T-cell (primary cell): ENCODE measurements around the gene EEPD1. TPM values are rescaled to one million over a fixed set of nuclear protein-coding genes. Genes with fewer than 3 reads are reported as not detected.

ENCODE experiments used
- ATAC-seq, 4 experiments: fragments of 200-7000 bp in 3 of 4; fragments of 150-1000 bp in 1 of 4; cut with Tn5 transposase; replicated peaks in 1 of 4; 1 replicate in 3 of 4; 2 replicates in 1 of 4; pipeline ENCODE4 v1.10.0; 2021; ENCODE audit warnings: moderate library complexity in 3 of 4, mild to moderate bottlenecking in 2 of 4, moderate number of reproducible peaks in 1 of 4
- CTCF ChIA-PET, 2 donors: fragments of 300-600 bp; sonication (Branson Sonifier 250); formaldehyde crosslinking; loops; one replicate each; lab custom pipeline; 2022; ENCODE audit warnings: antibody characterized with exemption in 2 of 2; lab: Charles Lee
- POLR2A ChIA-PET, 2 donors: fragments of 300-600 bp; sonication (Branson Sonifier 250); formaldehyde crosslinking; loops; one replicate each; lab custom pipeline; 2022; ENCODE audit warnings: antibody characterized with exemption in 2 of 2; lab: Charles Lee
- DNase-seq, 35 experiments: peaks; one replicate each; pipeline versions ENCODE4 v3.0.0 to v3.0.0-alpha.2; 2013 to 2023
- H3K27ac ChIP-seq: one replicate; pipeline ENCODE4 v1.5.1; 2013; ENCODE audit warnings: low read length
- H3K27me3 ChIP-seq, 2 experiments: replicated peaks in 1 of 2; 1 replicate in 1 of 2; 2 replicates in 1 of 2; pipeline versions ENCODE4 v1.6.1 to v1.7.0; 2013; ENCODE audit warnings: low read length in 1 of 2, mixed read lengths in 1 of 2; ENCODE audit not compliant: control insufficient read depth in 2 of 2, insufficient read depth in 2 of 2; ENCODE audit errors: extremely low read depth in 1 of 2
- H3K36me3 ChIP-seq, 2 donors: 1 replicate in 1 of 2; 2 replicates in 1 of 2; pipeline versions ENCODE4 v1.6.1 to v1.7.0; 2013; ENCODE audit warnings: low read length in 1 of 2; ENCODE audit not compliant: control insufficient read depth in 2 of 2, insufficient read depth in 1 of 2; ENCODE audit errors: extremely low read depth in 1 of 2
- H3K4me1 ChIP-seq, 2 experiments: 1 replicate in 1 of 2; 2 replicates in 1 of 2; pipeline versions ENCODE4 v1.6.1 to v1.7.0; 2013; ENCODE audit warnings: low read length in 2 of 2, mixed read lengths in 1 of 2; ENCODE audit not compliant: insufficient read depth in 2 of 2, control insufficient read depth in 1 of 2; ENCODE audit errors: extremely low read depth in 1 of 2
- H3K4me3 ChIP-seq, 2 donors: 1 replicate in 1 of 2; 2 replicates in 1 of 2; pipeline versions ENCODE4 v1.5.1 to v1.7.0; 2013; ENCODE audit warnings: mild to moderate bottlenecking in 2 of 2, low read length in 1 of 2, moderate library complexity in 1 of 2; ENCODE audit not compliant: control insufficient read depth in 1 of 2; ENCODE audit errors: extremely low read depth in 1 of 2
- H3K9me3 ChIP-seq: 2 replicates; pipeline ENCODE4 v1.7.0; 2013
- H3K27ac Mint-ChIP-seq, 2 donors: one replicate each; pipeline ENCODE4 v1.8.0; 2020 to 2021; ENCODE audit warnings: mild to moderate bottlenecking in 2 of 2, mixed read lengths in 2 of 2
- H3K27me3 Mint-ChIP-seq, 2 donors: one replicate each; pipeline ENCODE4 v1.8.0; 2021 to 2022; ENCODE audit warnings: mixed read lengths in 2 of 2
- H3K36me3 Mint-ChIP-seq: one replicate; pipeline ENCODE4 v1.8.0; 2021; ENCODE audit warnings: mixed read lengths
- H3K4me1 Mint-ChIP-seq, 3 donors: one replicate each; pipeline ENCODE4 v1.8.0; 2020 to 2022; ENCODE audit warnings: mixed read lengths in 3 of 3, mild to moderate bottlenecking in 1 of 3
- H3K4me3 Mint-ChIP-seq, 3 donors: one replicate each; pipeline ENCODE4 v1.8.0; 2020 to 2022; ENCODE audit warnings: mild to moderate bottlenecking in 3 of 3, mixed read lengths in 3 of 3, moderate library complexity in 3 of 3
- H3K9me3 Mint-ChIP-seq, 3 donors: one replicate each; pipeline ENCODE4 v1.8.0; 2020 to 2022; ENCODE audit warnings: mixed read lengths in 3 of 3
- WGBS: methylation state at CpG from one replicate; pipeline ENCODE4 v1.1.5; 2013; ENCODE audit warnings: missing lambda C conversion rate; ENCODE audit not compliant: insufficient coverage; 5-methylcytosine and 5-hydroxymethylcytosine counted together
- total RNA-seq, 35 experiments: library from RNA in 6 of 35; stranded (reverse) in 6 of 35; fragments of 120-200 nt in 1 of 35; gene quantifications; one replicate each; pipeline versions ENCODE4 v1.2.1 to v1.2.4 and lab custom pipeline; 2013 to 2026

EEPD1 gene
- total RNA-seq, 5 donors from 2014 or later (not counting 1 experiment from before 2014, with no cell fraction given), result 2.7 to 16.2 (median 4.2) TPM

DNA sequence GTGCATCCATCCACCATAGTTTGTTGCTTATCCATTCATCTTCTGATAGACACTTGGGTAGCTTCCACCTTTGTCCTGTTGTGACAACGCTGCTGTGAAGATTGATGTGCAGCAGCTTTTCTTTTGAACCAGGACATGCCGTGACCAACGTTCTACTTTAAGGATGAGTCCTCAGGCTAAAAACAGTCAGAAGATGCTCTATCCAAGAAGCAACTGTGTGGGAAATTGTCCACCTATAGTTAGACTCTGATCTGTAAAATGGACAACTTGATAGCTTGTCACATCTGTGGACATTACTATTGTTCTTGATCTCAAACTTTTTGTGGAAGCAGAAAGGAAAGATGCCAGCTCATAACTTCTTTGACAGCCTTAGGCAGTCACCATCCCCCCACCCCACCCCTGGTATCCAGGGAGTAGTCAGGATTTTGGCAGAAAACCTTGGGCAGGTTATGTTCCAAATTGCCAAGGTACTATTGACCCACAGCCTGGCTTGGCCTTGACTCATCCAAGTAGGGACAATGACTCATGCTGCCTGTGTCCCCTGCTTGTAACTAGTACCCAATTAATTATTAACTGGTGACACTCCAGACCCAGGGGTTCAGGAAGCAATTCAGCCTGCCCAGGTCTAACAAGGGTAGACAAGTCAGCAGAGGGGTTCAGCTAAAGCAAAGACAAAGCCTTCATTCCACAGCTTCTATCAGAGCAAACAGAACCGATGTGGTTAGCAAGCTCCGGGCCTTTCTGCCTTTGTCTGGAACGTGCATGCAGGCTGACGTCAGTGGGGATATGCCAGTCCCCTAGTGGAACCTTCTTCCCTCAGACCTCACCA lies 137.0 kb downstream of the EEPD1 start:
- Histone ChIP-seq H3K4me1 (peaks cover 33 to 54% of the 10 kb centered on the region in 2 experiments), H3K4me3 (no peak overlapping the region), H3K9me3 (no peaks in the 10 kb centered on the region), H3K27me3 (no peaks in the 10 kb centered on the region), H3K27ac (no peak overlapping the region), H3K36me3 (peaks cover 0 to 3% of the 10 kb centered on the region in 2 donors)
- POLR2A ChIA-PET, result no interaction called here
- Mint-ChIP-seq H3K27ac (peak overlapping the region in 1 of 2 donors; percentile 39), H3K36me3 (peaks cover 4% of the 10 kb centered on the region), H3K27me3 (no peaks in the 10 kb centered on the region), H3K9me3 (no peaks in the 10 kb centered on the region), H3K4me1 (peaks cover 54 to 65% (median 58%) of the 10 kb centered on the region in 3 donors), H3K4me3 (no peak overlapping the region)
- CTCF ChIA-PET, result interaction anchor here (0.5 to 7.0 kb wide), 5 partner anchors 117 to 373 kb away, joined by 3 to 62 read pairs (median 3); no protein-coding TSS in a partner anchor
- 93% methylated on average over 3 of the region's 7 CpGs for WGBS
- ATAC-seq (no peak), DNase-seq (no peak)

DNA sequence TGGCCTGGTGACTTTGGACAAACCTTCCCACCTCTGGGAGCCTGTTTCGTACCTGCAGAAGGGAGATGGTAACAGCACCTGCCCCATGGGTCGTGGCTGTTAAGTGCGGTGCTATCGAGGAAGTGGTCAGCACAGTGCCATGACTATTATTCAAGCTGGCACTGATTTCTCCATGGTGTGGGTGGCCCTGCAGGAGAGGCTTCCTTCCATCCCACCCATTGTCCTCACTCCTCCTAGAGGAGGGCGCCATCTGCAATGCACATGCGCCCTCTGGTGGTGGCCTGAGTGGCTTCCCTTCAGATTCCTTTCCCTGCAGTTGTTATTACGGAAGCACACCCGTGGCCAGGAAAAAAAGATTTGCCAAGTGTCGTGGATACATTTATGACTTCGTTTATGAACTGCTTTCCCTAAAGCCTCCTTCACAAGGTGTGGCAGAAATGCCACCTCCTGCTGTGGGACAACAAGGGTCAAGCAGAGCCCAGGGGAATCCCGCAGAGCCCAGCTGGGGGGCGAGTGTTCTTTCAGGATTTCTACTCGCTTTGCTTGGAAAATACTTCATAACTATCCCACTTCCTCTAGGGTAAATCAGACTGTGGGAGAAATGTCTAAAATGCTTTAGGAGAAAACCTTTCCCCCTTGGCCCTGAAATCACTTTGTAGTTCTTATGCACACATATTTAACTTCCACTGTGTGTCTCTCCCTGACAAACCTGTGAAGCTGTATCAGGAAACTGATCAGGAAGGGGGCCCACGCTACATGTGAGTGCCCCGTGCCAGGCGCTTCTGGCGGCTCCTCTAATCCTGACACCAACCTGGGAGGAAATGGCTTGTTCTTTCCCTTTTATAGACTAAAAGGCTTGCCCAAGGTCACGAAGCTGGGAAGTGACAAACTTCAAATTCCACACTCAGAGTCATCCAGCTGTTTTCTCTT lies 138.6 kb downstream of the EEPD1 start:
- Mint-ChIP-seq H3K4me3 (peak overlapping the region; percentile 60 to 69 (median 68)), H3K9me3 (no peaks in the 10 kb centered on the region), H3K36me3 (peaks cover 7% of the 10 kb centered on the region), H3K27ac (peak overlapping the region in 1 of 2 donors; percentile 62), H3K4me1 (peaks cover 38 to 49% (median 46%) of the 10 kb centered on the region in 3 donors), H3K27me3 (no peaks in the 10 kb centered on the region)
- Histone ChIP-seq H3K9me3 (no peaks in the 10 kb centered on the region), H3K4me1 (peaks cover 19 to 38% of the 10 kb centered on the region in 2 experiments), H3K27me3 (no peaks in the 10 kb centered on the region), H3K4me3 (peak overlapping the region in 1 of 2 donors; percentile 53), H3K36me3 (peaks cover 0 to 3% of the 10 kb centered on the region in 2 donors), H3K27ac (no peak overlapping the region)
- 47% methylated on average over 9 of the region's 18 CpGs for WGBS
- ATAC-seq (peak; percentile 39 to 53 (median 44)), DNase-seq (peak; percentile 14 to 87 (median 62))
- ChIA-PET POLR2A (interaction anchor here (0.6 kb wide), 2 partner anchors 34 to 597 kb away, joined by 3 to 6 read pairs; no protein-coding TSS in a partner anchor), CTCF (interaction anchor here (0.9 to 7.0 kb wide), 5 partner anchors 11 to 1203 kb away, joined by 3 to 62 read pairs (median 6); no protein-coding TSS in a partner anchor)

GRCh38 chr7:36295090-36295489 lies 142.0 kb downstream of the EEPD1 start:
- no peak overlapping the region for H3K27ac ChIP-seq
- DNase-seq (no peak), ATAC-seq (no peak)
- Mint-ChIP-seq H3K4me1 (peaks cover 11 to 19% (median 16%) of the 10 kb centered on the region in 3 donors), H3K4me3 (no peak overlapping the region), H3K27ac (no peak overlapping the region), H3K27me3 (no peaks in the 10 kb centered on the region), H3K36me3 (peaks cover 27% of the 10 kb centered on the region), H3K9me3 (no peaks in the 10 kb centered on the region)
- peaks cover 6 to 8% of the 10 kb centered on the region in 2 donors for H3K36me3 ChIP-seq
- 60% methylated on average over 1 of the region's 5 CpGs for WGBS
- ChIA-PET POLR2A (no interaction called here), CTCF (no interaction called here)
- H3K4me3 ChIP-seq, result no peak overlapping the region
- H3K9me3 ChIP-seq, result no peaks in the 10 kb centered on the region
- peaks cover 6 to 13% of the 10 kb centered on the region in 2 experiments for H3K4me1 ChIP-seq
- no peaks in the 10 kb centered on the region for H3K27me3 ChIP-seq

GRCh38 chr7:36296284-36296683 lies 143.2 kb downstream of the EEPD1 start:
- POLR2A ChIA-PET, result no interaction called here

DNA sequence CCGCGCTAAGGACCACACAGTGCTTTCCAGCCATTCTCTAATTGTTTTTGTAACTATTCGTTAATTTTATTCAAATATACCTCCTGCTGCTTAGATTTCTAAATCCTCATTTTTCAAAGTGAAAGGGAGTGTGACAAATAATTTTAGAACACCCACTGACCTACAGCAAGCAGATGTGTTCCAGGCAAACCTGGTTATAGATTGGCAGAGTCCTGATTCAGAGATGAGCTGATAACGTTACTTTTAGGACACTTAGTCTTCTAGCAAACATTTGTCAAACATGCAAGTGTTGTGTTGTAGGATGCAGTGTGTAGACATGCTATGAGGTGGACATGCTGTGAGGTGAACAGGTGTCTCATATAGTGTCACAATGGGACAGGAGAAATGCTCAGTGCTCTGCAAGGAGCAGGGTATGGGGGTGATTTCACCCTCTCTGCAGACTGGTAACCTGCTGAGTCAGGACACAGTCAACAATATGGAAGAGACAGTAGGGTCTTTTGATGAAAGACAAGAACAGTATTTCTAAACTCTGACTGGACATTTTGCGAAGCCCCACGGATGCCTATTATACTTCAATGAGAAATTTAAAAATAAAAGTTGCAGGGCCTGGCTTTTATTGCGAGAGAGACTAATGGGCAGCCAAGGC lies 144.4 kb downstream of the EEPD1 start:
- H3K4me3 Mint-ChIP-seq, result no peak overlapping the region
- ATAC-seq (no peak), DNase-seq (no peak)
- no peak overlapping the region for H3K27ac Mint-ChIP-seq
- H3K4me3 ChIP-seq, result no peak overlapping the region
- no peaks in the 10 kb centered on the region for H3K27me3 Mint-ChIP-seq
- no peaks in the 10 kb centered on the region for H3K27me3 ChIP-seq
- no peaks in the 10 kb centered on the region for H3K4me1 ChIP-seq
- ChIA-PET POLR2A (interaction anchor here in 1 of 2 donors (0.5 kb wide), 1 partner anchor 15 kb away, joined by 3 read pairs; no protein-coding TSS in a partner anchor), CTCF (interaction anchor here in 1 of 2 donors (1.5 kb wide), 1 partner anchor 10 kb away, joined by 4 read pairs; no protein-coding TSS in a partner anchor)
- H3K27ac ChIP-seq, result no peak overlapping the region
- H3K36me3 Mint-ChIP-seq, result peaks cover 23% of the 10 kb centered on the region
- no peaks in the 10 kb centered on the region for H3K9me3 ChIP-seq
- H3K36me3 ChIP-seq, result peaks cover 6 to 9% of the 10 kb centered on the region in 2 donors
- peaks cover 0 to 2% (median 0%) of the 10 kb centered on the region in 3 donors for H3K4me1 Mint-ChIP-seq
- WGBS, result 100% methylated on average over 6 of the region's 7 CpGs
- H3K9me3 Mint-ChIP-seq, result no peaks in the 10 kb centered on the region

More at GRCh38 chr7:36296284-36296683, 143.2 kb downstream of the EEPD1 start:
- Mint-ChIP-seq H3K27ac (no peak overlapping the region), H3K9me3 (no peaks in the 10 kb centered on the region), H3K4me3 (no peak overlapping the region), H3K4me1 (peaks cover 8 to 14% (median 12%) of the 10 kb centered on the region in 3 donors), H3K36me3 (peaks cover 24% of the 10 kb centered on the region), H3K27me3 (no peaks in the 10 kb centered on the region)
- DNase-seq (no peak), ATAC-seq (no peak)
- H3K9me3 ChIP-seq, result no peaks in the 10 kb centered on the region
- peaks cover 6 to 9% of the 10 kb centered on the region in 2 experiments for H3K4me1 ChIP-seq
- no peak overlapping the region for H3K4me3 ChIP-seq
- WGBS, result no CpG with 5 or more reads among the region's 1 CpG
- no peak overlapping the region for H3K27ac ChIP-seq
- no peaks in the 10 kb centered on the region for H3K27me3 ChIP-seq
- H3K36me3 ChIP-seq, result peaks cover 6 to 9% of the 10 kb centered on the region in 2 donors
- CTCF ChIA-PET, result interaction anchor here in 1 of 2 donors (0.6 to 1.0 kb wide), 3 partner anchors 8 to 225 kb away, joined by 3 to 4 read pairs (median 3); no protein-coding TSS in a partner anchor
